HL-60/S4 treated with phorbol 12-myristate 13-acetate at 8.2 ng/mL for 4 days and 3 days (cell line): ENCODE results near the gene SOHLH1.

Source experiments
- in situ Hi-C: fragments of 300-500 bp; cut with MboI; formaldehyde crosslinking; loops from 2 replicates; pipeline ENCODE4 v1.15.0; 2022; ENCODE audit warnings: low sequenced_read_pairs

The SOHLH1 gene

GRCh38 chr9:135699440-135699839, at the start of gene SOHLH1:
Gene SOHLH1 (minus strand): TSS chr9:135699481. CDS start chr9:135699467, 14 bp downstream.
- in situ Hi-C loops = no loop called here

- in situ Hi-C loops = no loop called here
Measured at GRCh38 chr9:135748676-135749075, 49.4 kb upstream of the SOHLH1 start.

- in situ Hi-C loops = no loop called here
Measured at GRCh38 chr9:135747311-135747710, 48.0 kb upstream of the SOHLH1 start.

- in situ Hi-C loops = no loop called here
Measured at GRCh38 chr9:135746565-135746964, 47.3 kb upstream of the SOHLH1 start.

GRCh38 chr9:135745686-135746324, 46.5 kb upstream of the SOHLH1 start:
- in situ Hi-C loops = no loop called here

GRCh38 chr9:135745189-135745588, 45.9 kb upstream of the SOHLH1 start:
- in situ Hi-C loops = no loop called here

GRCh38 chr9:135744333-135745070, 45.2 kb upstream of the SOHLH1 start:
- in situ Hi-C loops = no loop called here

GRCh38 chr9:135743546-135744332, 44.5 kb upstream of the SOHLH1 start:
- in situ Hi-C loops = no loop called here

- in situ Hi-C loops = no loop called here
Measured at GRCh38 chr9:135743021-135743420, 43.7 kb upstream of the SOHLH1 start.

- in situ Hi-C loops = no loop called here
Measured at GRCh38 chr9:135741276-135742219, 42.3 kb upstream of the SOHLH1 start.

- in situ Hi-C loops = no loop called here
Measured at GRCh38 chr9:135739271-135740220, 40.3 kb upstream of the SOHLH1 start.

- in situ Hi-C loops = no loop called here
Measured at GRCh38 chr9:135737840-135738521, 38.7 kb upstream of the SOHLH1 start.

GRCh38 chr9:135736979-135737839, 37.9 kb upstream of the SOHLH1 start:
- in situ Hi-C loops = no loop called here

- in situ Hi-C loops = no loop called here
Measured at GRCh38 chr9:135736272-135736978, 37.1 kb upstream of the SOHLH1 start.

GRCh38 chr9:135734616-135735144, 35.4 kb upstream of the SOHLH1 start:
- in situ Hi-C loops = no loop called here

GRCh38 chr9:135732569-135733257, 33.4 kb upstream of the SOHLH1 start:
- in situ Hi-C loops = no loop called here

- in situ Hi-C loops = no loop called here
Measured at GRCh38 chr9:135731454-135731853, 32.2 kb upstream of the SOHLH1 start.
